DMS114 treated with DMSO at 0.1 percent for 48 hours (cell line): ENCODE data around the gene TUBB8B.
"Not testable (repeated sequence)": the region's sequence is repeated elsewhere in the genome, so short reads cannot be mapped to it uniquely, and the experiment has no call there.

Source experiments
- DNase-seq: peaks from one replicate; lab custom pipeline; 2025; ENCODE audit not compliant: unreplicated experiment; lab: John Stamatoyannopoulos, UW

TUBB8B gene

DNA sequence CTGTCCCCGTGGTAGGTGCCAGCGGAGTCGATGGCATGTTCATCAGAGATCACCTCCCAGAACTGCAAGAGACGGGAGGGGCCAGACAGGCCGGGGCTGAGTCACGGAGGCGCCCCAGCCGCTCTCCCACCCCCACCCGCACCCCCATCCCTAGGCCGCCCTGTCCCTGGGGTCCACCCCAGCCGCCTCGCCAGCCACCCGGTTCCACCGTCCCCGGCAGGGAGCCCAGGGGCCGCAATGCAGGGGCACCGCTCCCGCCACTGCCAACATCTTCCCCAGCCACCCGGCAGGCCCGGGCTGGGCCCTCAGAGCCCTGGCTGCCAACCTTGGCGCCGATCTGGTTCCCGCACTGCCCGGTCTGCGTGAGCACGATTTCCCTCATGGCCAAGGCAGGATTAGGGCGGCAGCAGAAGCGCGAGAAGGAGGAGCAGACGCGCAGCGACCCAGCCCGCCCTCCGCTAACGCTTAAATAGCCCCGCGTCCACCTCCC, at the start of gene TUBB8B:
TSS of gene TUBB8B (minus strand) at position 440 of the 490 bp plus-strand sequence. CDS start at position 382, 58 bp downstream.
- not testable (repeated sequence) for DNase-seq

DNA sequence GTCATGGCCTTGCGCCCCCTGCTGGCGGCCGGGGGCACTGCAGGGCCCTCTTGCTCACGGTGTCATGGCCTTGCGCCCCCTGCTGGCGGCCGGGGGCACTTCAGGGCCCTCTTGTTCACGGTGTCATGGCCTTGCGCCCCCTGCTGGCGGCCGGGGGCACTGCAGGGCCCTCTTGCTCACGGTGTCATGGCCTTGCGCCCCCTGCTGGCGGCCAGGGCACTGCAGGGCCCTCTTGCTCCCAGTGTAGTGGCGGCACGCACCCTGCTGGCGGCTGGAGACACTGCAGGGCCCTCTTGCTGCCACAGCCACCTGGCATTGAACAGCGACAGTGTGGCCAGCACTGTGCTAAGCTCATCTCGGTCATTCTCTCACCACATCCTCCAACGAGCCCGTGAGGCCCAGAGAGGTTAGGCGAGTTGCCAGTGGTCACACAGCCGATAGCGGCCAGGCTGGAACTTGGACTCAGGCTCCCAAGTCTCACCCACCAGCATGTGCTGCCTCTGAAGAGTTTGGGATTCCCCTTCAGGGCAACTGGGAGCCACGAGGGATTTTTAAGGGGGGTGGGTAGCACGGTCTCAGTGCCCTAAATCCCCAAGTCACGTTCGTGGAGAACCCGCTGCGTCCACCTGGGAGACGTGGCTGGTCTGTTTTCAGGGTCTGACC, 48.0 kb upstream of the TUBB8B start:
- not testable (repeated sequence) for DNase-seq

DNA sequence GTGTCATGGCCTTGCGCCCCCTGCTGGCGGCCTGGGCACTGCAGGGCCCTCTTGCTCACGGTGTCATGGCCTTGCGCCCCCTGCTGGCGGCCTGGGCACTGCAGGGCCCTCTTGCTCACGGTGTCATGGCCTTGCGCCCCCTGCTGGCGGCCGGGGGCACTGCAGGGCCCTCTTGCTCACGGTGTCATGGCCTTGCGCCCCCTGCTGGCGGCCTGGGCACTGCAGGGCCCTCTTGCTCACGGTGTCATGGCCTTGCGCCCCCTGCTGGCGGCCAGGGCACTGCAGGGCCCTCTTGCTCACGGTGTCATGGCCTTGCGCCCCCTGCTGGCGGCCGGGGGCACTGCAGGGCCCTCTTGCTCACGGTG, 47.3 kb upstream of the TUBB8B start:
- DNase-seq, result not testable (repeated sequence)

DNA sequence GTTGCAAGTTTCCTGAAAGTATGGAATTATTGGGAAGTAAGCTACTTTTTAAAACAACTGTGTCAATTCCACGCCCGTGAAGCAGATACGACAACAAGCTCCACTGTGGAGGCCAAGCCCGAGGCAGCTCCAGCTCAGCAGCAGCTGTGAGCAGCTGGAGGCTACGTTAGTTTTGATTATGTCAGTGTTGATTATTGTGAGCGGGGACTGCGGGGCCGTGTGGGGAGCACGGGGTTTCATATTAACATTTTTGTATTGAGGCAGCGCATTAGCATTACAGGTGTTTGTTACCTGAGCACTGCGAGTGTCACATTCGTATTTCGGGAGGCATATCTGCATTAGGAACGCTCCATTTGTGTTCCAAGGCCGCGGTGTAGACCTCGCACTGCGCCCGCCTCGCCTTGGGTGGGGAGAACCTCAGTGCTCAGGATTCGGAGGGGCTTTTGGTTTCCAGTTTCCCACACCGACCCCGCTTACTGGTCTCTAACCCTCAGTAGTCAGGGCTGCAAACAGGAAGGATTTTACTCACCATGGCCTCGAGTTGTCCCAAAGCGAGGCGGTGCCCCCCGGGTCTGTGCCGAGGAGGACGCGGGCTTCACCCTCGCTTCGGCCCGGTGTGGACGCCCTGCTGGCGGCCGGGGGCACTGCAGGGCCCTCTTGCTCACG, 46.8 kb upstream of the TUBB8B start:
- not testable (repeated sequence) for DNase-seq

DNA sequence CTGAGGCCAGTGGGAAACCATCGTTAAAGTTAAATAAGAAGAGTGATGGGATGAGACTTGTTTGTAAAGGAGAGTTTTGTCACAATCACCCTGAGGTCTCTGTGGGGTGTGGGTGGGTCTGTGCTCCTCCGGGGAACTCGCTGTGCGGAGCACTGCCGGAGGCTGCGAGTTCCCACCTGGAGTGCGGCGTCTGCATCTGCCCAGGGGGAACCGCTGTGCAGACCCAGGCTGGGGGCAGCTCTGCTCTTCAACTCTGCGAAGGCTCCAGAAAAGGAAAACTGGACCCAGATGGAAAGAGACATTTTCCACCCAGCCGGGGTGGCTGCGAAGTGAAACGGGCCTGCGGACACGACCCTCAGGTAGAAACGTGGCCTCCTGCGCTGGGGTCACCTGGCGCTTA, 46.2 kb upstream of the TUBB8B start:
- DNase-seq, result not testable (repeated sequence)

DNA sequence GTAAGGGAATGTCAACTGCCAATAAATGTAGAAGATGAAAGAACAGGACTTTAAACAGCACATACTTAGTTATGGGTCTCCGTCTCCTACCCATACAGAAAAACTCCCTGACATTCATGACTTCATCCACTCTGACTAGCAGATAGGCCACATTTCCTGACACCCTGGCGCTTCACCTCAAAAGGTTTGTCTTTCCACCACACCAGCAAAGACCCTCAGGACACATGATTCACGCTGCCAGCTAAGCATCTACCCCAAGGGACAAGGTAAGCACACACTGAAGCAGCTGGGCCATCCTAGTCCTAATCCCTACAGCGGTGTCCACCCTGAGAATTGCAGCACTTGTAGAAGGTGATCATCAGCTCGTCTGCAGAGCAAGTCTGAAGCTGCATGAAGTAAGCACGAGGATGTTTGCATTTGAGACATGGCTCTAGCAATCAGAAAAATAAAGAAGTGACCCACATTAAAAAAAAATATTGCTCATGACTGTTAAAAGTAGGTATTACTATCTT, 44.5 kb upstream of the TUBB8B start:
- DNase-seq, result not testable (repeated sequence)

DNA sequence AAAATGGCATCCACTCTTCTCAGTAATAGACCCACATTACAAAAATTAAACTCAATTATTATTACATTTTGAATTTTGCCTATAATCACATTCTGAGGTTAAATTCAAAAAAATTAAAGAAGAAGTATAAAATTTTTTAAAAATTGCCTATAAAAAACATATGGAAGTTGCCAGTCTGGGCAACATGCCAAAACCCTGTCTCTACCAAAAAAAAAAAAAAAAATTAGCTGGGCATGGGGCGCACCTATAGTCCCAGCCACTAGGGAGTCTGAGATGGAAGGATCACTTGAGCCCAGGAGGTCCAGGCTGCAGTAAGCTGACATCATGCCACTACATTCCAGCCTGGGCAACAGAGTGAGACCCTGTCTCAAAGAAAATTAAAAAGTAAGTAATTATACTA, 42.1 kb upstream of the TUBB8B start:
- DNase-seq, result not testable (repeated sequence)

DNA sequence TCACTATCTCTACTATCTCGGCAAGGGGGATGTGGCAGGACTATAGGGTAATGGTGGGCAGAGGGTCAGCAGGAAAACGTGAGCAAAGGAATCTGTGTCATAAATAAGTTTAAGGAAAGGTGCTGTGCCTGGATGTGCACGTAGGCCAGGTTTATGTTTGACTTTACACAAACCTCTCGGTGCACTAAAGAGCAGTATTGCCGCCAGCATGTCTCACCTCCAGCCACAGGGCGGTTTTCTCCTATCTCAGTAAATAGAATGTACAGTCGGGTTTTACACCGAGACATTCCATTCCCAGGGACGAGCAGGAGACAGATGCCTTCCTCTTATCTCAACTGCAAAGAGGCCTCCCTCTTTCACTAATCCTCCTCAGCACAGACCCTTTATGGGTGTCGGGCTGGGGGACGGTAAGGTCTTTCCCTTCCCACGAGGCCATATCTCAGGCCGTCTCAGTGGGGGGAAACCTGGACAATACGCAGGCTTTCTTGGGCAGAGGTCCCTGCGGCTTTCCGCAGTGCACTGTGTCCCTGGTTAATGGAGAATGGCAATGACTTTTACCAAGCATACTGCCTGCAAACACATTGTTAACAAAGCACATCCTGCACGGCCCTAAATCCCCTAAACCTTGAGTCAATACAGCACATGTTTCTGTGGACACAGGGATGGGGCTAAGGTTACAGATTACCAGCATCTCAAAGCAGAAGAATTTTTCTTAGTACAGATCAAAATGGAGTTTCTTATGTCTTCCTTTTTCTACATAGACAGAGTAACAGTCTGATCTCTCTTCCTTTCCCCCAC, 41.2 kb upstream of the TUBB8B start:
- DNase-seq, result not testable (repeated sequence)

DNA sequence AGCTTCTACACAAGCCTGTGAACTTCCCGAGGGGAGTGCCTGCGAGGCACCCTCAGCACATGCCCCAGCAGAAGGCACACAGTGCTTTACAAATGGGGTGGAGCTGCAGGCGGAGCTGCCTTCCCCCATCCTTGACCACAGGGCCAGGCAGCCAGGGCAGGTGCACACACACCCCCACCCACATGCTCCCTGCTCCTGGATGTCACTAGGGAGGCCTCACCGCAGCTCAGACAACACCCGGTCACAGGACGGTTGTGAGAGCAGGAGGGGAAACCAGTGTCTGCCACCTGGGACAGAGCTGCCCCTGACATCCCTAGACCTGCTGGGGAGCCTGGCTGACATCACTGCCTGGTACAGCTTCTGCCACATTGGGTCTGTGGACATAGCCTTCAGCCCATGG, 39.7 kb upstream of the TUBB8B start:
- DNase-seq, result not testable (repeated sequence)

DNA sequence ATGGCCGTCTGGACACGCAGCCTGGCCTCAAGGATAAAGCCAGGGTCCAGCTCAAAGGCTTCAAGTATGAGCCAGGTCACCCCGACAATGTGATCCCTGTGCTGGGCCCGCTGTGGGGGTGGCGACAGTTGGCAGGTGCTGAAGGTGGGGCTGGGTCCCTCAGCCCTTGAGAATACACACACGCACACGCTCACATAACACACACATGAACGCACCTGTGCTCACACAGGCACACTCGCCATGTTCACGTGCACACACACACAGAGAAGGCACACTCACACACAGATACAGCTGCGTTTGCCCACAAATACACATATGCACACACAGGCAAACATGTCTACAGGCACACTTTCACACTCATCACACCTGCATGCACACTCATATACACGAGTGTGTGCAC, 35.4 kb upstream of the TUBB8B start:
- not testable (repeated sequence) for DNase-seq

DNA sequence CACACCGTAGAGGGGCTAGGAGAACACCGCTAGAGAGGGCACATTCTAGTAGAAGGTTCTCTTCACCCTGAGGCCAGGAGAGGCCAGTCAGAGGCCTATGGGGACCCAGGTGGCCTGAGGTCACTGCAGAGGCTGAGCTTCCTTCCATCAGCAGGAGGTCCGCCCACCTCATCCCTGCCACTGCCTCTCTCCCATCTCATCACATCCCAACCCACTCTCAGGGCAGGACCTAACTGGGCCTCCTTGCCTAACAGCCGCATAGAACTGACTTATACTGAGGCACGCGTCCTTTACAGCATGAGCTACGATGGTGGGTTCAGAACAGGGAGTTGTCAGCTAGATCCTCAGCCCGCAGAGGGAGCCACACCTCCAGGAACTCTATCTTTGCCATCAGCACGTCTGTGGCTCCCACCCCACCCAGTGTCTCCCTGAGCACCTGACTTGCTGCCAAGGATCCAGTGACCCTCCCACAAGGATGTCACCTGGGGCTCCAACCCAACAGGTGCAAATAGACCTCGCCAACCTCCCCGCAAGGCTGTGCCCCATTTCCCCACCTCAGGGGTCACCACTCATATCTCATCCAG, 33.3 kb upstream of the TUBB8B start:
- not testable (repeated sequence) for DNase-seq

DNA sequence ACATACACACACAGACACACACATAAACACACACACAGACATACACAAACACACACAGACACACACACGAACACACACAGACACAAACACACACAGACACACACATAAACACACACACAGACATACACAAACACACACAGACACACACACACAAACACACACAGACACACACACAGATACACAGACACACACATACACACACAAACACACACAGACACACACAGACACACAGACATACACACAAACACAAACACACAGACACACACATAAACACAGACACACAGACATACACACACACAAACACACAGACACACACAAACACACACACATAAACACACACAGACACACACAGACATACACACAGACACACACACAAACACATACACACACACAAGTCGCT, 31.5 kb upstream of the TUBB8B start:
- not testable (repeated sequence) for DNase-seq

DNA sequence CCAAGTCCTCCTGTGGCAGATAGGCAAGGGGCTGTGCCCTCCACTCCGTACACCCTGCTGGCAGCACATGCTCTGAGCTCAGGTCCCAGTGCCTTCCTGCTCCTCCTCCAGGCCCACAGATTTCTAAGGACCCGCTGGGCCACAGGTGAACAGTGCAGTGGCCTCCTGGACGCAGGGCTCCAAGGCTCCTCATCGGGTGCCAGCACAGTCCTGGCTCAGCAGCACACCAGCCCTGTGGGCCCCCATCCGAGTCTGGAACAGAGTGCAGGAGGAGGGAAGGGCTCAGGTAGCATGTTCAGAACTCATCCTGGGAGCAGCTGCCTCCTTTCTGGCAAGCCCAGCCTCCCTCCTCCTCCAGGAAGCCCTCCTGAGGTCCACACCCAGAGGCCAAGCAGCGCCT, 30.8 kb upstream of the TUBB8B start:
- DNase-seq, result not testable (repeated sequence)

DNA sequence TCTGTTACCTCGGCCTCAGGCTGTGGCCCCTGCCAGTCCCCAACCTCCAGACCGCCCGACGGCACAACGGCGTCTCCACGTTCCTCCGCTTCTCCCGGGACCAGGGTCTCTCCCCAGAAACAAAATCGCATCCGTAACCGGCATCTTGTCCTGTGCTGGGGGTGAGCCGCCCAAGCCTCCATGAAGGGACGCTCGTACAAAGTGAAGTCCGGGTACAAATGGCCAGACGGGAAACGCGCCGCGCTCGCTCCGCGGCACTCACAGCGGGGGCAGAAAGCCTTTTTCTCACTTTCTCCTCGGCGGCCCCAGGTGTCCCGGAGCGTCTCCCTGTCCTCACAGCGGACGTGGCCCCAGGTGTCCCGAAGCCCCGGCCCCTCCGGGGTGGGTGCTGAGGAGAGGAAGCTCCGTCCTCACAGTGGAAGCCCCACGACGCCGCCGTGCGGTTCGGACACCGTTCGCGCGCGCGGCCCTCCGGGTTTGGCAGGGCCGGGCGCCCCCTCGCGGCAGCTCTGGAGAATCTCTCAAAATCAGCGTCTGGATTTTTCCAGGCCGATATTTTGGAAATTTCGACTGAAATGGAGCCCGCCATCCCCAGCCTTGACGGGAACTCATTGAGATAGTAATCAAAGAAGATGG, 26.2 kb upstream of the TUBB8B start:
- DNase-seq, result not testable (repeated sequence)

DNA sequence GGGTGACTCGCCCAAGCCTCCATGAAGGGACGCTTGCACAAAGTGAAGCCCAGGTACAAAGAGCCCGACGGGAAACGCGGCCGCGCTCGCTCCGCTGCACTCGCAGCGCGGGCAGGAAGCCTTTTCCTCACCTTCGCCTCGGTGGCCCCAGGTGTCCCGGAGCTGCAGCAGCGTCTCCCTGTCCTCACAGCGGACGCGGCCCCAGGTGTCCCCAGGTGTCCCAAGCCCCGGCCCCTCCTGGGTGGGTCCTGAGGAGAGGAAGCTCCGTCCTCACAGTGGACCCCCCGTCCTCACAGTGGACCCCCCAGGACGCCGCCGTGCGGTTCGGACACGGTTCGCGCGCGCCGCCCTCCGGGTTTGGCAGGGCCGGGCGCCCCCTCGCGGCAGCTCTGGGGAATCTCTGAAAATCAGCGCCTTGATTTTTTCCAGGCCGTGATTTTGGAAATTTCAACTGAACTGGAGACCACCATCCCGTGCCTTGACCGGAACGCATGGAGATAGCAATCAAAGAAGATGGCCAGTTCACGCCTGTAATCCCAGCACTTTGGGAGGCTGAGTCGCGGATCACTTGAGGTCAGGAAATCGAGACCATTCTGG, 23.9 kb upstream of the TUBB8B start:
- not testable (repeated sequence) for DNase-seq

DNA sequence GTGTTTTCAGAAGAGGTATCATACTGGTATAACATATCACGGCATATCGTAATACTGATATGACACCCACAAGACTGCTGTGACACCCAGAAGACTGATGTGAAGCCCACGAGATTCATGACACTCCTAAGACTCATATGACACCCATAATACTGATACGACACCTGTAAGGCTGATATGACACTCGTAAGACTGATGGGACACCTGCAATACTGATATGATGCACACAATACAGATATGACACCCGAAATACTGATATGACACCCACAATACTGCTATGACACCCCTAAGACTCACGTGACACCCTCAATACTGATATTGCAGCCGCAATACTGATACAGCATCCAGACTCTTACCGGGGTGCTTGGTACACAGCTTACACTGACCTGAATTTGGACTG, 18.3 kb upstream of the TUBB8B start:
- not testable (repeated sequence) for DNase-seq

DNA sequence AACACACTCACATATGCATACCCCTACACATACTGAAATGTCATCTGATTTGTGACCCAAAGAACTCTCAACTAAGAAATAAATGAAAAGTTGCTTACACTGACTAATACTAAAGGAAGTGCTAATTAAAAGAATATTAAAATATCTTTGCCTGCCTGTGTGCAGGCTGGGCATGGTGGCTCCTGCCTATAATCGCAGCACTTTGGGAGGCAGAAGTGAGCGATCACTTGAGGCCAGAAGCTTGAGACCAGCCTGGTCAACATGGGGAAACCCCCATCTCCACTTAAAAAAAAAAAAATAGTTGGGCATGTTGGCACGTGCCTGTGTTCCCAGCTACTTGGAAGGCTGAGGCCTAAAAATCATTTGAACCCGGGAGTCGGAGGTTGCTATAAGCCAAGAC, 14.9 kb upstream of the TUBB8B start:
- DNase-seq, result not testable (repeated sequence)

DNA sequence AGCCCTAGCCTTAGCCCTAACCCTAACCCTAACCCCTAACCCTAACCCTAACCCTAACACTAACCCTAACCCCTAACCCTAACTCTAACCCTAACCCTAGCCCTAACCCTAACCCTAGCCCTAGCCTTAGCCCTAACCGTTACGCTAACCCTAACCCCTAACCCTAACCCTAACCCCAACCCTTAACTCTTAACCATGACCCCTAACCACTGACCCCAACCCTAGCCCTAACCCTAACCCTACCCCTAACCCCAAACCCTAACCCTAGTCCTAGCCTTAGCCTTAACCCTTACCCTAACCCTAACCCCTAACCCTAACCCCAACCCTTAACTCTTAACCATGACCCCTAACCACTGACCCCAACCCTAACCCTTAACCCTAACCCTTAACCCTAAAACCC, 14.2 kb upstream of the TUBB8B start:
- not testable (repeated sequence) for DNase-seq

DNA sequence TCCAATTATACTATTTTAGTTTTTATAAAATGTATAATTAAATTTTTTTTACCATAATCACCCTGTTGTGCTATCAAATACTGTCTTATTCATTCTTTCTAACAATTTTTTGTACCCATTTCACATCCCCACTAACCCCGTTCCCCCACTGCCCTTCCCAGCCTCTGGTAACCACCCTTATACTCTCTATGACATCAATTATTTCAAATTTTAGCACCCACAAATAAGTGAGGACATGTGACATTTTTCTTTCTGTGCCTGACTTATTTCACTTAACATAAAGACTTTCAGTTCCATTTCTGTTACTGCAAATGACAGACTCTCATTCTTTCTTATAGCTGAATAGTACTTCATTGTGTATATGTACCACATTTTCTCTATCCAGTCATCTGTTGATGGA, 5.0 kb upstream of the TUBB8B start:
- DNase-seq, result not testable (repeated sequence)

DNA sequence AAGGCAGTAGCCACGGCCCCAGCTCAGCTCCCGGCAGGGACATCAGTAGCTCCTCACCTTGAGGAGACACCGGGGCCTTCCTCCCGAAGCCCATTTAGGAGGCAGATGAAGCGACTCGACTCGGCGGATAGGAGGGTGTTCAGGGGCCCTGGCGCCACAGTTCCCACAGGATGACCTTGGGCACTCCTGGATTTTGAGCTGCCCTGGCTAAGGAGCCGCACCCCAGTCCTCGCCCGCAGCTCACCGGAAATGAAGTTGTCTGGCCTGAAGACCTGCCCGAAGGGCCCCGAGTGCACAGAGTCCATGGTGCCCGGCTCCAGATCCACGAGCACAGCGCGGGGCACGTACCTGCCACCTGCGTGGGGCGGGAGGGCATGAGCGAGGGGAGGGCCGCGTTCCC, 719 bp downstream of the TUBB8B start:
- not testable (repeated sequence) for DNase-seq
